ENCODE data around the gene PRAMEF1. TPM values are rescaled to one million over a fixed set of nuclear protein-coding genes. Genes with fewer than 3 reads are reported as not detected.

PRAMEF1 gene
- total and polyA plus RNA-seq, 10 of the 15 experiments (the other 5 are each of a cell fraction or from before 2014, with no cell fraction given) = not detected

GRCh38 chr1:12741946-12742345, 49.3 kb upstream of the PRAMEF1 start (continued):
- TF ChIP-seq, protein P1, sequence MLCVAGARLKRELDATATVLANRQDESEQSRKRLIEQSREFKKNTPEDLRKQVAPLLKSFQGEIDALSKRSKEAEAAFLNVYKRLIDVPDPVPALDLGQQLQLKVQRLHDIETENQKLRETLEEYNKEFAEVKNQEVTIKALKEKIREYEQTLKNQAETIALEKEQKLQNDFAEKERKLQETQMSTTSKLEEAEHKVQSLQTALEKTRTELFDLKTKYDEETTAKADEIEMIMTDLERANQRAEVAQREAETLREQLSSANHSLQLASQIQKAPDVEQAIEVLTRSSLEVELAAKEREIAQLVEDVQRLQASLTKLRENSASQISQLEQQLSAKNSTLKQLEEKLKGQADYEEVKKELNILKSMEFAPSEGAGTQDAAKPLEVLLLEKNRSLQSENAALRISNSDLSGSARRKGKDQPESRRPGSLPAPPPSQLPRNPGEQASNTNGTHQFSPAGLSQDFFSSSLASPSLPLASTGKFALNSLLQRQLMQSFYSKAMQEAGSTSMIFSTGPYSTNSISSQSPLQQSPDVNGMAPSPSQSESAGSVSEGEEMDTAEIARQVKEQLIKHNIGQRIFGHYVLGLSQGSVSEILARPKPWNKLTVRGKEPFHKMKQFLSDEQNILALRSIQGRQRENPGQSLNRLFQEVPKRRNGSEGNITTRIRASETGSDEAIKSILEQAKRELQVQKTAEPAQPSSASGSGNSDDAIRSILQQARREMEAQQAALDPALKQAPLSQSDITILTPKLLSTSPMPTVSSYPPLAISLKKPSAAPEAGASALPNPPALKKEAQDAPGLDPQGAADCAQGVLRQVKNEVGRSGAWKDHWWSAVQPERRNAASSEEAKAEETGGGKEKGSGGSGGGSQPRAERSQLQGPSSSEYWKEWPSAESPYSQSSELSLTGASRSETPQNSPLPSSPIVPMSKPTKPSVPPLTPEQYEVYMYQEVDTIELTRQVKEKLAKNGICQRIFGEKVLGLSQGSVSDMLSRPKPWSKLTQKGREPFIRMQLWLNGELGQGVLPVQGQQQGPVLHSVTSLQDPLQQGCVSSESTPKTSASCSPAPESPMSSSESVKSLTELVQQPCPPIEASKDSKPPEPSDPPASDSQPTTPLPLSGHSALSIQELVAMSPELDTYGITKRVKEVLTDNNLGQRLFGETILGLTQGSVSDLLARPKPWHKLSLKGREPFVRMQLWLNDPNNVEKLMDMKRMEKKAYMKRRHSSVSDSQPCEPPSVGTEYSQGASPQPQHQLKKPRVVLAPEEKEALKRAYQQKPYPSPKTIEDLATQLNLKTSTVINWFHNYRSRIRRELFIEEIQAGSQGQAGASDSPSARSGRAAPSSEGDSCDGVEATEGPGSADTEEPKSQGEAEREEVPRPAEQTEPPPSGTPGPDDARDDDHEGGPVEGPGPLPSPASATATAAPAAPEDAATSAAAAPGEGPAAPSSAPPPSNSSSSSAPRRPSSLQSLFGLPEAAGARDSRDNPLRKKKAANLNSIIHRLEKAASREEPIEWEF (IDR thresholded peaks at IDR 0.05; ENCODE audit: insufficient replicate concordance, low read depth, low read length) = no peak
- no peak for TF ChIP-seq NR2F1 (conservative IDR thresholded peaks at IDR 0.05)
- no peak for TF ChIP-seq SREBF2 (IDR thresholded peaks at IDR 0.05; ENCODE audit: low read length)
- no peak for TF ChIP-seq BRCA1 (IDR thresholded peaks at IDR 0.05; ENCODE audit: low read depth, low read length)
- TF ChIP-seq CREB1 (IDR thresholded peaks at IDR 0.05; ENCODE audit: low read depth) = no peak
- TF ChIP-seq BMI1 (IDR thresholded peaks at IDR 0.05; ENCODE audit: borderline replicate concordance) = no peak
- no peak for TF ChIP-seq CBX3 (IDR thresholded peaks at IDR 0.05; ENCODE audit: borderline replicate concordance, low read depth)
- TF ChIP-seq SKIL (IDR thresholded peaks at IDR 0.05; ENCODE audit: low read depth, poor library complexity, severe bottlenecking) = no peak
- TF ChIP-seq CBX5 (IDR thresholded peaks at IDR 0.05; ENCODE audit: low read depth) = no peak
- TF ChIP-seq RAD21 (IDR thresholded peaks at IDR 0.05; ENCODE audit: insufficient read depth, low read depth, low read length) = no peak
- no peak for TF ChIP-seq SRF (IDR thresholded peaks at IDR 0.05; ENCODE audit: low read depth in 2 of 2, low read length in 2 of 2)
- no peak for TF ChIP-seq ZNF384 (IDR thresholded peaks at IDR 0.05; ENCODE audit: borderline replicate concordance, low read depth, low read length)
- TF ChIP-seq TAF1 (IDR thresholded peaks at IDR 0.05; ENCODE audit: borderline replicate concordance, low read depth, low read length) = no peak
- TF ChIP-seq ATF3 (IDR thresholded peaks at IDR 0.05; ENCODE audit: borderline replicate concordance, extremely low read depth, low read depth, low read length) = no peak
- TF ChIP-seq, protein P2, sequence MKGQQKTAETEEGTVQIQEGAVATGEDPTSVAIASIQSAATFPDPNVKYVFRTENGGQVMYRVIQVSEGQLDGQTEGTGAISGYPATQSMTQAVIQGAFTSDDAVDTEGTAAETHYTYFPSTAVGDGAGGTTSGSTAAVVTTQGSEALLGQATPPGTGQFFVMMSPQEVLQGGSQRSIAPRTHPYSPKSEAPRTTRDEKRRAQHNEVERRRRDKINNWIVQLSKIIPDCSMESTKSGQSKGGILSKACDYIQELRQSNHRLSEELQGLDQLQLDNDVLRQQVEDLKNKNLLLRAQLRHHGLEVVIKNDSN (IDR thresholded peaks at IDR 0.05; ENCODE audit: borderline replicate concordance, extremely low read length, insufficient read depth, low read depth, low read length) = no peak
- no peak for TF ChIP-seq RBBP5 (conservative IDR thresholded peaks at IDR 0.05)
